HepG2 (cell line): ENCODE measurements around the gene GSTCD. TPM values are rescaled to one million over a fixed set of nuclear protein-coding genes. Genes with fewer than 3 reads are reported as not detected.
A peak's percentile ranks its signal among the peaks of the same experiment; 100 is the strongest.

Experiments used
- DMTF1 ChIP-seq: sonication (generic); formaldehyde crosslinking; IDR thresholded peaks from 2 replicates; pipeline ENCODE4 v1.4.0; 2020; ENCODE audit warnings: mild to moderate bottlenecking, missing genetic modification reagents
- HHEX ChIP-seq: IDR thresholded peaks from 2 replicates; pipeline ENCODE4 v1.6.1; 2016; ENCODE audit warnings: control low read depth
- MAX ChIP-seq: IDR thresholded peaks from 2 replicates; pipeline ENCODE4 v1.6.1; 2012; ENCODE audit warnings: inconsistent platforms
- MED13 ChIP-seq: sonication (generic); formaldehyde crosslinking; IDR thresholded peaks from 2 replicates; pipeline ENCODE4 v1.5.0; 2020; ENCODE audit warnings: missing genetic modification reagents
- MYPOP ChIP-seq: sonication (generic); formaldehyde crosslinking; IDR thresholded peaks from 2 replicates; pipeline ENCODE4 v1.8.1; 2023; ENCODE audit warnings: mild to moderate bottlenecking, moderate library complexity, missing genetic modification reagents
- NPAS2 ChIP-seq: sonication (generic); formaldehyde crosslinking; IDR thresholded peaks from 2 replicates; pipeline ENCODE4 v1.8.0; 2022; ENCODE audit warnings: mild to moderate bottlenecking, missing genetic modification reagents, borderline replicate concordance
- PBX2 ChIP-seq: IDR thresholded peaks from 2 replicates; pipeline ENCODE4 v1.6.1; 2016; ENCODE audit warnings: control low read depth
- SMAD3 ChIP-seq: sonication (generic); formaldehyde crosslinking; IDR thresholded peaks from 2 replicates; pipeline ENCODE4 v1.4.0; 2020; ENCODE audit warnings: missing genetic modification reagents
- SRSF1 ChIP-seq: fragments of 200-400 bp; formaldehyde crosslinking; optimal IDR thresholded peaks from 2 replicates; pipeline ENCODE3; 2017; ENCODE audit warnings: mild to moderate bottlenecking, low read depth, low read length, moderate library complexity
- ZBTB38 ChIP-seq: sonication (generic); formaldehyde crosslinking; IDR thresholded peaks from 2 replicates; pipeline ENCODE4 v1.5.1; 2020; ENCODE audit warnings: mild to moderate bottlenecking, missing genetic modification reagents
- ZFP90 ChIP-seq: sonication (generic); formaldehyde crosslinking; IDR thresholded peaks from 2 replicates; pipeline ENCODE4 v1.8.0; 2022; ENCODE audit warnings: missing genetic modification reagents, mild to moderate bottlenecking, inconsistent platforms, borderline replicate concordance
- ZNF136 ChIP-seq: sonication (generic); formaldehyde crosslinking; IDR thresholded peaks from 2 replicates; pipeline ENCODE4 v1.8.1; 2022; ENCODE audit warnings: low read depth, mild to moderate bottlenecking, moderate library complexity, missing genetic modification reagents
- ZNF17 ChIP-seq: sonication (generic); formaldehyde crosslinking; IDR thresholded peaks from 2 replicates; pipeline ENCODE4 v1.5.0; 2020; ENCODE audit warnings: mild to moderate bottlenecking, missing genetic modification reagents
- ZNF234 ChIP-seq: sonication (generic); formaldehyde crosslinking; conservative IDR thresholded peaks from 2 replicates; pipeline ENCODE4 v1.5.1; 2020; ENCODE audit warnings: mild to moderate bottlenecking, missing genetic modification reagents
- ZNF253 ChIP-seq: sonication (generic); formaldehyde crosslinking; IDR thresholded peaks from 2 replicates; pipeline ENCODE4 v1.8.0; 2022; ENCODE audit warnings: mild to moderate bottlenecking, missing genetic modification reagents, borderline replicate concordance
- ZNF335 ChIP-seq: sonication (generic); formaldehyde crosslinking; IDR thresholded peaks from 2 replicates; pipeline ENCODE4 v1.4.0; 2020; ENCODE audit warnings: missing genetic modification reagents
- ZNF550 ChIP-seq: sonication (generic); formaldehyde crosslinking; IDR thresholded peaks from 2 replicates; pipeline ENCODE4 v1.4.0; 2020; ENCODE audit warnings: mild to moderate bottlenecking, missing genetic modification reagents, borderline replicate concordance
- ZNF558 ChIP-seq: sonication (generic); formaldehyde crosslinking; IDR thresholded peaks from 2 replicates; pipeline ENCODE4 v1.9.0; 2022; ENCODE audit warnings: mild to moderate bottlenecking, missing genetic modification reagents, borderline replicate concordance
- ZNF605 ChIP-seq: sonication (generic); formaldehyde crosslinking; IDR thresholded peaks from 2 replicates; pipeline ENCODE4 v1.8.0; 2022; ENCODE audit warnings: mild to moderate bottlenecking, missing genetic modification reagents
- ZNF704 ChIP-seq: sonication (generic); formaldehyde crosslinking; IDR thresholded peaks from 2 replicates; pipeline ENCODE4 v1.8.1; 2023; ENCODE audit warnings: mild to moderate bottlenecking, inconsistent platforms, moderate library complexity, missing genetic modification reagents, borderline replicate concordance
- ZNF891 ChIP-seq: sonication (generic); formaldehyde crosslinking; IDR thresholded peaks from 2 replicates; pipeline ENCODE4 v1.5.0; 2020; ENCODE audit warnings: mild to moderate bottlenecking, missing genetic modification reagents
- polyA plus RNA-seq, 8 experiments: library from polyadenylated mRNA; depleted of rRNA in 3 of 8; stranded (reverse) in 7 of 8; unstranded in 1 of 8; fragments of >200 nt; fragmentation: Illumina TruSeq in 4 of 8; extraction: Trizol in 4 of 8; gene quantifications; 2 replicates each; pipeline versions ENCODE4 v1.2.1 to v1.2.3, GENCODE V29; 2011 to 2016; ENCODE audit warnings: low read depth in 4 of 8, missing spikeins in 1 of 8, mixed read lengths in 1 of 8; ENCODE audit not compliant: insufficient read depth in 1 of 8
- total RNA-seq, 5 experiments: library from RNA; depleted of rRNA; stranded (reverse); fragments of >200 nt; fragmentation: Illumina TruSeq; extraction: Trizol; gene quantifications; 2 replicates each; pipeline ENCODE4 v1.2.3, GENCODE V29; 2016; ENCODE audit warnings: low read depth in 1 of 5

Gene GSTCD
- total and polyA plus RNA-seq, 2 of the 13 experiments (the other 11 are each of a cell fraction or from before 2014, with no cell fraction given), result 7.9 to 30.8 TPM

GRCh38 chr4:105895583-105896460 lies 187.2 kb downstream of the GSTCD start (continued):
- TF ChIP-seq ZNF550 (no peak), ZNF558 (CRISPR knock-in tag) (no peak), PBX2 (peak; percentile 23; the same call in 1 of the 2 replicates), NPAS2 (CRISPR knock-in tag) (no peak), ZNF335 (CRISPR knock-in tag) (no peak), ZBTB38 (no peak), ZNF253 (no peak), DMTF1 (CRISPR knock-in tag) (no peak), MED13 (CRISPR knock-in tag) (no peak), MAX (0 out of 2 replicates have a peak, but pooled peaks have one; percentile 36), ZNF605 (CRISPR knock-in tag) (0 out of 2 replicates have a peak, but pooled peaks have one; percentile 31), MYPOP (CRISPR knock-in tag) (peak; percentile 35), ZNF891 (CRISPR knock-in tag) (peak; percentile 46; the same call in 1 of the 2 replicates), ZNF136 (CRISPR knock-in tag) (no peak), ZNF17 (no peak), SRSF1 (peak; percentile 64), ZNF234 (CRISPR knock-in tag) (no peak), HHEX (CRISPR knock-in tag) (no peak), ZFP90 (CRISPR knock-in tag) (no peak), SMAD3 (CRISPR knock-in tag) (no peak), ZNF704 (CRISPR knock-in tag) (no peak)
